ENCODE measurements around the gene SEPHS1.

GRCh38 chr10:13354783-13355182, 6.7 kb upstream of the SEPHS1 start:
- TF ChIP-seq POLR2A (IDR thresholded peaks at IDR 0.05) (no peak), CTCF (IDR thresholded peaks at IDR 0.05) (no peak)

Data from Peyer's patch (tissue), 4 donors.